HEK293 (cell line): ENCODE data around the gene ATP2B3.
A peak's percentile ranks its signal among the peaks of the same experiment; 100 is the strongest.

Source experiments
- BCL11A ChIP-seq: fragments of 450-650 bp; formaldehyde crosslinking; IDR thresholded peaks from 2 replicates; pipeline ENCODE4 v1.5.1; 2016; ENCODE audit warnings: low read depth, missing biosample characterization, missing genetic modification characterization
- EGR2 ChIP-seq: fragments of 450-650 bp; formaldehyde crosslinking; IDR thresholded peaks from 2 replicates; pipeline ENCODE4 v1.5.1; 2016; ENCODE audit warnings: low read depth, missing biosample characterization, missing genetic modification characterization
- ELK4 ChIP-seq: IDR thresholded peaks from 2 replicates; pipeline ENCODE4 v1.6.1; 2011; ENCODE audit warnings: mild to moderate bottlenecking, low read depth, low read length, borderline replicate concordance
- FEZF1 ChIP-seq: fragments of 450-650 bp; formaldehyde crosslinking; IDR thresholded peaks from 2 replicates; pipeline ENCODE4 v1.5.1; 2016; ENCODE audit warnings: missing biosample characterization, missing genetic modification characterization
- IKZF3 ChIP-seq: fragments of 450-650 bp; IDR thresholded peaks from 2 replicates; pipeline ENCODE4 v1.5.0; 2018; ENCODE audit warnings: missing biosample characterization, mild to moderate bottlenecking, missing genetic modification characterization, moderate library complexity
- KLF16 ChIP-seq: fragments of 450-650 bp; formaldehyde crosslinking; IDR thresholded peaks from 2 replicates; pipeline ENCODE4 v1.5.1; 2017; ENCODE audit warnings: missing biosample characterization, missing genetic modification characterization
- OSR2 ChIP-seq: fragments of 450-650 bp; formaldehyde crosslinking; IDR thresholded peaks from 2 replicates; pipeline ENCODE4 v1.5.1; 2016; ENCODE audit warnings: missing biosample characterization, missing genetic modification characterization
- OVOL3 ChIP-seq: fragments of 450-650 bp; formaldehyde crosslinking; IDR thresholded peaks from 2 replicates; pipeline ENCODE4 v1.5.1; 2016; ENCODE audit warnings: missing biosample characterization, missing genetic modification characterization
- PRDM10 ChIP-seq: fragments of 450-650 bp; formaldehyde crosslinking; IDR thresholded peaks from 2 replicates; pipeline ENCODE4 v1.5.1; 2016; ENCODE audit warnings: missing biosample characterization, missing genetic modification characterization
- RBAK ChIP-seq: fragments of 450-650 bp; formaldehyde crosslinking; IDR thresholded peaks from 2 replicates; pipeline ENCODE4 v1.5.1; 2016; ENCODE audit warnings: missing biosample characterization, missing genetic modification characterization
- SCRT1 ChIP-seq: fragments of 450-650 bp; formaldehyde crosslinking; IDR thresholded peaks from 2 replicates; pipeline ENCODE4 v1.5.1; 2016; ENCODE audit warnings: missing biosample characterization, missing genetic modification characterization, borderline replicate concordance
- SETDB1 ChIP-seq: IDR thresholded peaks from one replicate; pipeline ENCODE4 v1.6.1; 2017; ENCODE audit warnings: mild to moderate bottlenecking, low read length, moderate library complexity, mixed read lengths; ENCODE audit not compliant: insufficient read length
- ZBTB20 ChIP-seq: fragments of 450-650 bp; formaldehyde crosslinking; IDR thresholded peaks from 2 replicates; pipeline ENCODE4 v1.5.1; 2016; ENCODE audit warnings: missing biosample characterization, missing genetic modification characterization
- ZBTB21 ChIP-seq: fragments of 450-650 bp; formaldehyde crosslinking; IDR thresholded peaks from 2 replicates; pipeline ENCODE4 v1.5.1; 2017; ENCODE audit warnings: missing biosample characterization, missing genetic modification characterization
- ZBTB6 ChIP-seq: fragments of 450-650 bp; formaldehyde crosslinking; IDR thresholded peaks from 2 replicates; pipeline ENCODE4 v1.5.1; 2017; ENCODE audit warnings: missing biosample characterization, missing genetic modification characterization
- ZFHX2 ChIP-seq: fragments of 450-650 bp; formaldehyde crosslinking; conservative IDR thresholded peaks from 2 replicates; pipeline ENCODE4 v1.5.1; 2016; ENCODE audit warnings: missing biosample characterization, missing genetic modification characterization
- ZFP37 ChIP-seq: fragments of 450-650 bp; formaldehyde crosslinking; IDR thresholded peaks from 2 replicates; pipeline ENCODE4 v1.5.1; 2016; ENCODE audit warnings: missing biosample characterization, missing genetic modification characterization
- ZIC2 ChIP-seq: fragments of 450-650 bp; formaldehyde crosslinking; IDR thresholded peaks from 2 replicates; pipeline ENCODE4 v1.5.1; 2016; ENCODE audit warnings: missing biosample characterization, missing genetic modification characterization
- ZNF112 ChIP-seq: fragments of 450-650 bp; formaldehyde crosslinking; IDR thresholded peaks from 2 replicates; pipeline ENCODE4 v1.5.0; 2017; ENCODE audit warnings: missing biosample characterization, missing genetic modification characterization
- ZNF132 ChIP-seq: fragments of 450-650 bp; formaldehyde crosslinking; IDR thresholded peaks from 2 replicates; pipeline ENCODE4 v1.5.1; 2017; ENCODE audit warnings: missing biosample characterization, missing genetic modification characterization, borderline replicate concordance
- ZNF18 ChIP-seq: fragments of 450-650 bp; formaldehyde crosslinking; IDR thresholded peaks from 2 replicates; pipeline ENCODE4 v1.5.1; 2016; ENCODE audit warnings: missing biosample characterization, missing genetic modification characterization
- ZNF266 ChIP-seq: fragments of 450-650 bp; formaldehyde crosslinking; IDR thresholded peaks from 2 replicates; pipeline ENCODE4 v1.5.1; 2016; ENCODE audit warnings: missing biosample characterization, missing genetic modification characterization, low read depth
- ZNF416 ChIP-seq: fragments of 450-650 bp; formaldehyde crosslinking; IDR thresholded peaks from 2 replicates; pipeline ENCODE4 v1.5.1; 2016; ENCODE audit warnings: missing biosample characterization, missing genetic modification characterization
- ZNF48 ChIP-seq: fragments of 450-650 bp; formaldehyde crosslinking; IDR thresholded peaks from 2 replicates; pipeline ENCODE4 v1.5.1; 2016; ENCODE audit warnings: missing biosample characterization, missing genetic modification characterization
- ZNF561 ChIP-seq: fragments of 450-650 bp; IDR thresholded peaks from 2 replicates; pipeline ENCODE4 v1.5.1; 2018; ENCODE audit warnings: missing biosample characterization, missing genetic modification characterization, borderline replicate concordance
- ZNF585B ChIP-seq: fragments of 450-650 bp; formaldehyde crosslinking; IDR thresholded peaks from 2 replicates; pipeline ENCODE4 v1.5.1; 2016; ENCODE audit warnings: missing biosample characterization, missing genetic modification characterization
- ZNF596 ChIP-seq: fragments of 450-650 bp; IDR thresholded peaks from 2 replicates; pipeline ENCODE4 v1.5.0; 2018; ENCODE audit warnings: missing biosample characterization, mild to moderate bottlenecking, missing genetic modification characterization, moderate library complexity
- ZNF654 ChIP-seq: fragments of 450-650 bp; formaldehyde crosslinking; IDR thresholded peaks from 2 replicates; pipeline ENCODE4 v1.5.1; 2016; ENCODE audit warnings: low read depth, missing biosample characterization, missing genetic modification characterization
- ZNF664 ChIP-seq: fragments of 450-650 bp; formaldehyde crosslinking; IDR thresholded peaks from 2 replicates; pipeline ENCODE4 v1.5.1; 2016; ENCODE audit warnings: missing biosample characterization, missing genetic modification characterization
- ZNF704 ChIP-seq: fragments of 450-650 bp; formaldehyde crosslinking; IDR thresholded peaks from 2 replicates; pipeline ENCODE4 v1.5.1; 2016; ENCODE audit warnings: missing biosample characterization, missing genetic modification characterization
- ZNF776 ChIP-seq: fragments of 450-650 bp; formaldehyde crosslinking; IDR thresholded peaks from 2 replicates; pipeline ENCODE4 v1.5.0; 2017; ENCODE audit warnings: missing biosample characterization, missing genetic modification characterization, borderline replicate concordance
- ZNF785 ChIP-seq: fragments of 450-650 bp; formaldehyde crosslinking; IDR thresholded peaks from 2 replicates; pipeline ENCODE4 v1.5.1; 2016; ENCODE audit warnings: missing biosample characterization, missing genetic modification characterization
- ZSCAN4 ChIP-seq: fragments of 450-650 bp; formaldehyde crosslinking; IDR thresholded peaks from 2 replicates; pipeline ENCODE4 v1.5.1; 2017; ENCODE audit warnings: missing biosample characterization, missing genetic modification characterization

Gene ATP2B3

GRCh38 chrX:153516073-153516472 lies 1.4 kb upstream of the ATP2B3 start (continued):
- TF ChIP-seq ZNF266: no peak
- no peak for TF ChIP-seq ZBTB6 (tag by site-specific recombination)
- TF ChIP-seq ZNF561 (tag by site-specific recombination): no peak
- peak; percentile 9; the same call in 1 of the 2 replicates for TF ChIP-seq ZBTB20 (tag by site-specific recombination)
- TF ChIP-seq ZNF112 (tag by site-specific recombination): no peak
- no peak for TF ChIP-seq ZNF664 (tag by site-specific recombination)
- no peak for TF ChIP-seq SETDB1
- no peak for TF ChIP-seq ZNF416 (tag by site-specific recombination)
- TF ChIP-seq PRDM10 (tag by site-specific recombination): no peak
- TF ChIP-seq OVOL3 (tag by site-specific recombination): no peak
- TF ChIP-seq RBAK (tag by site-specific recombination): no peak
- TF ChIP-seq ZSCAN4 (tag by site-specific recombination): peak; percentile 93
- no peak for TF ChIP-seq ZNF654
- TF ChIP-seq OSR2 (tag by site-specific recombination): no peak
- TF ChIP-seq ZNF776 (tag by site-specific recombination): no peak
- no peak for TF ChIP-seq ZIC2 (tag by site-specific recombination)
- TF ChIP-seq IKZF3: no peak
- TF ChIP-seq ZNF18: peak; percentile 89
- TF ChIP-seq ZNF48 (tag by site-specific recombination): peak; percentile 30; the same call in 1 of the 2 replicates
- TF ChIP-seq EGR2 (tag by site-specific recombination): peak; percentile 95
- TF ChIP-seq BCL11A (tag by site-specific recombination): no peak
- TF ChIP-seq ZFHX2 (tag by site-specific recombination): peak; percentile 99
- TF ChIP-seq ZNF785 (tag by site-specific recombination): no peak
- no peak for TF ChIP-seq ZBTB21 (tag by site-specific recombination)
- no peak for TF ChIP-seq KLF16 (tag by site-specific recombination)
- TF ChIP-seq ZNF596: no peak
- no peak for TF ChIP-seq ZNF585B (tag by site-specific recombination)
- TF ChIP-seq FEZF1 (tag by site-specific recombination): no peak
- no peak for TF ChIP-seq ZNF704 (tag by site-specific recombination)
- TF ChIP-seq ELK4: no peak
- no peak for TF ChIP-seq ZFP37 (tag by site-specific recombination)
- TF ChIP-seq ZNF132 (tag by site-specific recombination): no peak
- no peak for TF ChIP-seq SCRT1
